Measurements from ENCODE around the gene SLC23A2.

Gene SLC23A2

DNA sequence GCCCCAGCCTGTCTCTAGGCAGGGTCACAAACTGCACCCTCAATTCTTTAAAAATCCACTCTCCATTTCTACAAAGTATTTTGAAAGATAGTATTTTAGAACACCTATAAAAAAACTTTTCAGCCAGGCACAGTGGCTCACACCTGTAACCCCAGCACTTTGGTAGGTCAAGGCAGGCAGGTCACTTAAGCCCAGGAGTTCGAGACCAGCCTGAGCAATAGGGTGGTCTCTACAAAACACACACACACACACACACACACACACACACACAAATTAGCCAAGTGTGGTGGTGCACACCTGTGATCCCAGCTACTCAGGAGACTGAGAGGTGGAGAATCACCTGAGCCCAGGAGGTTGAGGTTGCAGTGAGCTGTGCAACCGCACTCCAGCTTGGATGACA, 30.2 kb downstream of the SLC23A2 start:
- DNase-seq (ENCODE audit: insufficient read length, low spot score) (no peak), FAIRE-seq (no peak)

DNA sequence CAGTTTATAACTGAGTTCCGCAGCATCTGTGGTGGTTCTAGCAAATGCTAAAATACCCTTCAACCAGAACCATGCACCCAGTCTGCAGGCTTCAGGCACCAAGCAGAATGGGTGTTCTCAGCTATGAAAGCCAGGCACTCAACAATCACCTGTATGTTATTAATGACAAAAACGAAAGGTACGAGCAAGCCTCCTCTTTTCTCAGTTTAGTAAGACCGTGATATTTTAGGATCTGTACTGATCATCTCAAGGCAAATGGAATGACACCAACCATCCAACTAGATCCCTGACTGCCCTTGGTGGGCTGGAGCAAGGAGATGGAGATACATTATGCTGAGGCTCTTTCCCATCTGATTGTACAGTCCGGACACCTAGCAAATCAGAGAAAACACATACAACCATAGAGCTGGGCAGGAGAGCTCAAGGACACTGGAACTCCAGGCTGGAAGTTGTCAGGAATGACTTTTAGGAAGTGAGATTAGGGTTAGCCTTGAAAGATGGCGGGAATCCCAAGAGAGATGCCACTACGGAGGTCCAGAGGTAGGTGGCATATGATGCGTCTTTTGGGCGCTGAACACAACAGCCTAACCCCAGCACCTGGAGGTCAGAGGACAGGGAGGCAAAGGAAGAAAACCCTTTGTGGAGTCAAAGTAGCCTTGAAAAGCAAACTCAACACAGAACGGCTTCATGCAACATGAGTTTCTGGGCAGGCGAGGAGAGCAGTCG, 33.4 kb downstream of the SLC23A2 start:
- no peak for FAIRE-seq
- DNase-seq (ENCODE audit: insufficient read length, low spot score) = no peak

GRCh38 chr20:4966826-4967751, 34.2 kb downstream of the SLC23A2 start:
- no peak for DNase-seq (ENCODE audit: insufficient read length, low spot score)
- no peak for FAIRE-seq

- DNase-seq (ENCODE audit: insufficient read length, low spot score) (no peak), FAIRE-seq (no peak)
Observed at GRCh38 chr20:4962241-4962855, 39.0 kb downstream of the SLC23A2 start.

GRCh38 chr20:4961746-4962145, 39.6 kb downstream of the SLC23A2 start:
- DNase-seq (ENCODE audit: insufficient read length, low spot score) (no peak), FAIRE-seq (no peak)

DNA sequence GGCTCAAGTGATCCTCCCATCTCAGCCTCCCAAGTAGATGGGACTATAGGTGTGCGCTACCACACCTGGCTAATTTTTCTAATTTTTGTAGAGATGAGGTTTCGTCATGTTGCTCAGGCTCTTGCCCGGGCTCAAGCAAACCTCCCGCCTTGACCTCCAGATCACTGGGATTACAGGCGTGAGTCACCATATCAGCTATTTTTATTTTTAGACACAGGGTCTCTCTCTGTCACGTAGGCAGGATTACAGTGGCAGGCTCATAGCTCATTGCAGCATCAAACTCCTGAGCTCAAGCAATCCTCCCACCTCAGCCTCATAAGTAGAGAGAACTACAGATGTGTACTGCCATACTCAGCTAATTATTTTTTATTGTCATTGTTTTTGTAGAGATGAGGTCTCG, 41.7 kb downstream of the SLC23A2 start:
- DNase-seq (ENCODE audit: insufficient read length, low spot score) (no peak), FAIRE-seq (no peak)

DNA sequence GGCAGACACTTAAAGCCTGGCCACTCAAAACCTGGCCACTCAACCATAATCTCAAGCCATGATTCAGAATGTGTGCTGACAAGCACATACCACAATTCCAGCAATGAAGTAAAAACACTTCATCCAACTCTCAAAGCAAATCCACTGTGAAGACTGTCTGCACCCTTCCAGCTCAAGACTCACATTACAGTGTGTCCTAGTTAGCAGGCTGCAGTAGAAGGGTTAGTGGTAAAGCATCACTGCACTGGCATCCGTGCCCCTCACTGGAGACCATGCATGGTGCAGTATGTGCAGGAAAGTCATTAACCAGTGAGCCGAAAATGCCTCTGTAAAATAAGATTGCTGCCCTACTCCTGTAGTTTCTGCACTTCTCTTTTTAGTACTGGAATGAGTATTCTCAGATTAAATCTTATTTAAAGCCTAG, 43.4 kb downstream of the SLC23A2 start:
- no peak for FAIRE-seq
- DNase-seq (ENCODE audit: insufficient read length, low spot score) = no peak

DNA sequence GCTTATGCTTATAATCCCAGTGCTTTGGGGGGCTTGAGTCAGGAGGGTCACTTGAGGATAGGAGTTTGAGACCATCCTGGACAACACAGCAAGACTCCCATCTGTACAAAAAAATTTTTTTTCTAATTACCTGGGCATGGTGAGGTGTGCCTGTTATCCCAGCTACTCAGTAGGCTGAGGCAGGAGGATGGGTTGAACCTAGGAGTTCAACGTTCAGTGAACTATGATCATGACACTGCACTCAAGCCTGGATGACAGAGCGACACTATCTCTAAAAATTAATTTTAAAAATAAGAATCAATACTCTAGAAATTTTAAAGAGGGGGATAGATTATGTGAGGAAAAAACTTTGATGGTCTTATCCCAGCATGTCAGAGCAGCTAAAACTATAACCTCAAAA, 44.1 kb downstream of the SLC23A2 start:
- DNase-seq (ENCODE audit: insufficient read length, low spot score) = no peak
- FAIRE-seq = no peak

- DNase-seq (ENCODE audit: insufficient read length, low spot score) = peak; percentile 27
- peak; percentile 91 for FAIRE-seq
Observed at GRCh38 chr20:4956200-4956810, 45.0 kb downstream of the SLC23A2 start.

DNA sequence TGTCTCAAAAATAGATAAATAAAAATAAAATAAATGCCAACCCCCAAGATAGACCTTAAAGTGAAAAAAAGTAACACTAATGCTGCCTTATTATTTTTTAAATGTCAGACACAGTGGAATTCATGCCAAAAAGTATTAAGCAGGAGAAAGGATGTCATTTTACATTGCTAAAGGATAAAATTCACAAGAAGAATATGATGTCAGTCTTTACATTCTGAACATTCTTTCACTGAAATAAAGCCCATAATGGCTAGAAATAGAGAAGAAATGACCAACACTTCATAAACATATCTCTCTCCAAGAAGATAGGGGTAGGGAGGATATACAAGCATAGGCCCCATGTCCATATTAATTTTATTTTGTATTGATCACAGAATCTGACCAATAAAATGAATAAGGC, 47.4 kb downstream of the SLC23A2 start:
- no peak for FAIRE-seq
- DNase-seq (ENCODE audit: insufficient read length, low spot score) = no peak

DNA sequence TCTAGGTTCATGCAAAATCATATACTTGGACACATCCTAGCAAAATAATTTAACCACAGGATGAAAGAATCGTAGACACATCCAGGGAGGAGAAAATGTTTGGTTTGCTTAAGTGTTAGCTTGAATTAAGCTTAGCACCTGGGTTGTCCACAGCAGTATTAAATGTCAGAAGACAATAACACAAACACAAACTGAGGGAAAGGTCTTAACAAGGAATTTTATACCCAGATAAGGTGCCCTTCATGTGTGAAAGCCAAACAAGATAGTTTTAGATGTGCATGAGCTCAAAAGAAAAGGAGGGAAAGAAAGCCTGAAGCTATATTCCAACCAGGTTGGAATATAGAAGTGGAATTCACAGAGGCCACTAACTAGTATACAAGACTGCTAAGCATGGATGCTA, 49.1 kb downstream of the SLC23A2 start:
- DNase-seq (ENCODE audit: insufficient read length, low spot score) (no peak), FAIRE-seq (no peak)

DNA sequence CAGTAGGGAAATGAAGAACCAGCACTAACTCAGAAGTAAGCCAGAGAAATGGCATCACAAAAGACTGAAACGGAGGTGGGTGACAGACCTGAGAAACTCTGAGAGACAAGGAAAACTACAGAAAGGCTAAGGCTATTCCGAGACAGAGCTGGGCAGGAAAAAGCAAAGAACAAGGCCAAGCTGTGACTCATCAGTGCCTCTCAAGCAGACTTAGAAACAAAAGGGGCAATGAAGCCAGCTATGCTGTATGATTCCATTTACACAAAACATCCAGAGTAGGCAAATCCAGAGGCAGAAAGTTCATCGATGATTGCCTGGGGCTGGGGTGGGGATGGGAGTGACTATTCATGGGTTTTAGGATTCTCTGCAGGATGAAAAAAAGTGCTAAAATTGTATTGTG, 50.0 kb downstream of the SLC23A2 start:
- FAIRE-seq = no peak
- DNase-seq (ENCODE audit: insufficient read length, low spot score) = no peak

GRCh38 chr20:4950841-4951240, 50.5 kb downstream of the SLC23A2 start:
- FAIRE-seq (no peak), DNase-seq (ENCODE audit: insufficient read length, low spot score) (no peak)

DNA sequence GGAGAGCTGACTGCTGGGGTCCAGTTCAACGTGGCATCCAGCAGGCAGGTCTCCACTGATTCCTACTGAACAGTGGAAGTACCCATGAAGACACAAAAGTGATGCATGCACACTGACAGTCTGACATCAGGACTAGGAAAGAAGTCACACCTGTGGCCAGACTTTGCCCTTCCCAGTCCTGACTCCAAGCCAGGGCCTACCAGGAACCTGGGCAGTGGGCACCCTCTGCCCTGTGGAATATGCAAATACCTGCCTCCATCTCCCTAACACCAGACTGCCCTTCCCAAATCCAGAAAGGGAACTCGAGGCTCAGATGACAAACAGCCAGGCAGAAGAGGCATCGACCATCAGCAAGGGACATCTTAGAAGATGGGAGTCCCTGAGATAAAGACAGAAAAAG, 50.9 kb downstream of the SLC23A2 start:
- no peak for DNase-seq (ENCODE audit: insufficient read length, low spot score)
- no peak for FAIRE-seq

- DNase-seq (ENCODE audit: insufficient read length, low spot score) = peak; percentile 21
- peak; percentile 71 for FAIRE-seq
Observed at GRCh38 chr20:4949833-4950178, 51.5 kb downstream of the SLC23A2 start.

- FAIRE-seq (no peak), DNase-seq (ENCODE audit: insufficient read length, low spot score) (no peak)
Observed at GRCh38 chr20:4947817-4948559, 53.3 kb downstream of the SLC23A2 start.

DNA sequence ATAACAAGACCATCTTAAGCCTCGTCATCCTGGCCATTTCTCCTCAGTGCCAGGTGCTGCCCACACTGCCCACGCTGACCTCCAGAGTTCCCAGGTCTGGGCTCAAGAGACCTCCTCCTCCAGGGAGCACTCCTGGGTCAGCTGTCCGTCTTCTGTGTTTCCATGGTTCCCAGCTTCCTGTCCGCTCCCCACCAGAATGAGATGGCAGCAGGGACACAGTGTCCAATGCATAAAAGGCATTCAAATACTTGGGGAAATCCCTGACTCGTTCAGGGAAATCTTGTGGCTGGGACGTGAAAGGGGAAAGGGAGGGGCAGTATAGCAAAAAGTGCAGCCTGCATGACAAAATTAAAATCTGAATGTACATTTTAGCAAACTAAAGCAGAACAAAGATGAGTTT, 54.3 kb downstream of the SLC23A2 start:
- FAIRE-seq (peak; percentile 54), DNase-seq (ENCODE audit: insufficient read length, low spot score) (no peak)

DNA sequence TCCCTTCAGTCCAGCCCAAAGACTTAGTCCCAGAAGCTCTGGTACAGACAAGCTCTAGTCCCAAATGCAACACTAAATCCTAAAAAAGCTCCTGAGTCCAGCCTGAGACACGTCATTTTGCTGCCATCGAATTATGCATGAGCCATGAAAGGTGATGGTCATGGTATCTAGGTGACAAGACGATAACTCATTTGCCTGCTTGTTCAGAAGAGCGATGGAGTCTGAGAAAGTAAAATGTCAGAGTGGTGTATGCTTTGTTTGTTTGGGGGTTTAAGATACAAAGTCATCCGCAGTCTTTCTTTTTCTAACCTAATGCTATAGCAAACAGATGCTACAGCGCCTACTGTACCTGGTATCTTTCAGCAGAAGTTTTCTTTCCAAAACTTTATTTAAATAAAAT, 54.7 kb downstream of the SLC23A2 start:
- FAIRE-seq = peak; percentile 44
- DNase-seq (ENCODE audit: insufficient read length, low spot score) = no peak

- FAIRE-seq = no peak
Observed at GRCh38 chr20:4944518-4945313, 56.6 kb downstream of the SLC23A2 start.

DNA sequence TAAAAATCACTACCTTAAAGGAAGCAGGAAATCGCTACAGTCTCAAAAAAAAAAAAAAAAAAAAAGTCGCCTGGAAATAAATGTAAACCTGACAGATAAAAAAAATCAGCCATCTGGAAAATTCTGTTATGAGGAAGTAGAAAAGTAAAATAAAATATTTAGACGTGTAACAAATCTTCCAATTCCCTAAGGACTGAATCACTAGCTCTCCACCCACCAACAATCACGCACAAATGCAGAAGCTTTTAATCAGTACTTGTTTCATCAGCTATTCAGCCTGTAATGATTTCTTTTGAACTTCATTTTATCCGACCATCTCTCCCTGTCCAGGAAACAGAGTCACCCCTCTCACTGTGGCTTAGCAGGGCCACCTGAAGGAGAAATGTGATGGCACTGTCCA, 59.0 kb downstream of the SLC23A2 start:
- FAIRE-seq (no peak), DNase-seq (ENCODE audit: insufficient read length, low spot score) (no peak)

More at GRCh38 chr20:4944518-4945313, 56.6 kb downstream of the SLC23A2 start:
- DNase-seq (ENCODE audit: insufficient read length, low spot score) = no peak
